Measurements from ENCODE around the gene CARD11. TPM values are rescaled to one million over a fixed set of nuclear protein-coding genes. Genes with fewer than 3 reads are reported as not detected.

The CARD11 gene
- total and polyA plus RNA-seq, 4 donors: 0.18 to 1.9 (median 1.5) TPM

Other genes starting within 250 kb of the CARD11 start
- gene GNA12, start 199.6 kb downstream of the CARD11 start, total RNA-seq: 10 to 100 TPM; 53.0 to 56.6 TPM
- 10 to 100 TPM; 21.4 to 31.6 TPM for gene GNA12, start 199.6 kb downstream of the CARD11 start, polyA plus RNA-seq